Immature natural killer cell (primary cell): ENCODE measurements around the gene SND1. TPM values are rescaled to one million over a fixed set of nuclear protein-coding genes. Genes with fewer than 3 reads are reported as not detected.

ENCODE experiments used
- DNase-seq, 3 donors: peaks; one replicate each; pipeline ENCODE4 v3.0.0; 2022; ENCODE audit warnings: mixed read lengths in 1 of 3
- H3K27ac Mint-ChIP-seq, 6 donors: one replicate each; pipeline ENCODE4 v1.8.0; 2020; ENCODE audit warnings: mixed read lengths in 6 of 6, mild to moderate bottlenecking in 5 of 6, inconsistent platforms in 4 of 6, moderate library complexity in 3 of 6
- H3K27me3 Mint-ChIP-seq, 3 donors: one replicate each; pipeline ENCODE4 v1.8.0; 2020 to 2021; ENCODE audit warnings: low read depth in 3 of 3, mild to moderate bottlenecking in 3 of 3, mixed read lengths in 3 of 3, moderate library complexity in 3 of 3, inconsistent platforms in 1 of 3
- H3K36me3 Mint-ChIP-seq, 3 donors: one replicate each; pipeline ENCODE4 v1.8.0; 2020; ENCODE audit warnings: mixed read lengths in 3 of 3, inconsistent platforms in 2 of 3, mild to moderate bottlenecking in 2 of 3
- H3K4me1 Mint-ChIP-seq, 2 donors: one replicate each; pipeline ENCODE4 v1.8.0; 2020; ENCODE audit warnings: inconsistent platforms in 2 of 2, mild to moderate bottlenecking in 2 of 2, mixed read lengths in 2 of 2, moderate library complexity in 1 of 2
- H3K4me3 Mint-ChIP-seq, 5 donors: one replicate each; pipeline ENCODE4 v1.8.0; 2020; ENCODE audit warnings: mild to moderate bottlenecking in 5 of 5, mixed read lengths in 5 of 5, inconsistent platforms in 3 of 5, moderate library complexity in 3 of 5
- H3K9me3 Mint-ChIP-seq, 6 donors: one replicate each; pipeline ENCODE4 v1.8.0; 2020; ENCODE audit warnings: mild to moderate bottlenecking in 6 of 6, mixed read lengths in 6 of 6, inconsistent platforms in 4 of 6, moderate library complexity in 3 of 6
- polyA plus RNA-seq, 3 donors: library from polyadenylated mRNA; unstranded; fragments of 300-500 nt; fragmentation: Illumina TruSeq; gene quantifications; one replicate each; pipeline ENCODE4 v1.2.3, GENCODE V29; 2021

The SND1 gene
- polyA plus RNA-seq, 3 donors from 2014 or later: 87.8 to 130 (median 116) TPM

GRCh38 chr7:127912901-127913300 is 260.9 kb downstream of the SND1 start:
- DNase-seq: no peak
- H3K4me1 Mint-ChIP-seq: peaks cover 6 to 13% of the 10 kb centered on the region in 2 donors
- H3K27ac Mint-ChIP-seq: no peak overlapping the region
- H3K9me3 Mint-ChIP-seq: no peaks in the 10 kb centered on the region
- peaks cover 0 to 10% (median 4%) of the 10 kb centered on the region in 3 donors for H3K36me3 Mint-ChIP-seq
- peaks cover 0 to 4% (median 0%) of the 10 kb centered on the region in 3 donors for H3K27me3 Mint-ChIP-seq
- H3K4me3 Mint-ChIP-seq: no peak overlapping the region

GRCh38 chr7:127913686-127914085 is 261.7 kb downstream of the SND1 start:
- H3K27ac Mint-ChIP-seq: peak overlapping the region in 1 of 6 donors; percentile 28
- no peak overlapping the region for H3K4me3 Mint-ChIP-seq
- H3K9me3 Mint-ChIP-seq: no peaks in the 10 kb centered on the region
- no peaks in the 10 kb centered on the region for H3K27me3 Mint-ChIP-seq
- no peak for DNase-seq
- H3K4me1 Mint-ChIP-seq: peaks cover under 1 to 5% of the 10 kb centered on the region in 2 donors
- peaks cover 0 to 10% (median 4%) of the 10 kb centered on the region in 3 donors for H3K36me3 Mint-ChIP-seq

GRCh38 chr7:127914693-127915092 is 262.7 kb downstream of the SND1 start:
- no peaks in the 10 kb centered on the region for H3K27me3 Mint-ChIP-seq
- no peaks in the 10 kb centered on the region for H3K9me3 Mint-ChIP-seq
- no peak overlapping the region for H3K4me3 Mint-ChIP-seq
- peaks cover 0 to 4% of the 10 kb centered on the region in 2 donors for H3K4me1 Mint-ChIP-seq
- H3K36me3 Mint-ChIP-seq: peaks cover 0 to 10% (median 4%) of the 10 kb centered on the region in 3 donors
- DNase-seq: no peak
- no peak overlapping the region for H3K27ac Mint-ChIP-seq

GRCh38 chr7:127916735-127917134 is 264.7 kb downstream of the SND1 start:
- Mint-ChIP-seq H3K27ac (no peak overlapping the region), H3K9me3 (no peaks in the 10 kb centered on the region), H3K36me3 (peaks cover 0 to 5% (median 0%) of the 10 kb centered on the region in 3 donors), H3K4me1 (peaks cover 4 to 10% of the 10 kb centered on the region in 2 donors), H3K27me3 (no peaks in the 10 kb centered on the region), H3K4me3 (no peak overlapping the region)
- no peak for DNase-seq

- no peak overlapping the region for H3K4me3 Mint-ChIP-seq
- peaks cover 9 to 22% of the 10 kb centered on the region in 2 donors for H3K4me1 Mint-ChIP-seq
- H3K9me3 Mint-ChIP-seq: no peaks in the 10 kb centered on the region
- no peak for DNase-seq
- H3K27me3 Mint-ChIP-seq: no peaks in the 10 kb centered on the region
- no peak overlapping the region for H3K27ac Mint-ChIP-seq
- H3K36me3 Mint-ChIP-seq: no peaks in the 10 kb centered on the region
These were observed 266.1 kb downstream of the SND1 start for GRCh38 chr7:127918130-127918529.

- Mint-ChIP-seq H3K27me3 (no peaks in the 10 kb centered on the region), H3K4me3 (no peak overlapping the region), H3K36me3 (no peaks in the 10 kb centered on the region), H3K4me1 (peaks cover 18 to 27% of the 10 kb centered on the region in 2 donors), H3K27ac (no peak overlapping the region), H3K9me3 (no peaks in the 10 kb centered on the region)
- DNase-seq: no peak
These were observed 268.9 kb downstream of the SND1 start for GRCh38 chr7:127920787-127921438.

GRCh38 chr7:127922656-127923055 is 270.7 kb downstream of the SND1 start:
- Mint-ChIP-seq H3K4me3 (no peak overlapping the region), H3K9me3 (no peaks in the 10 kb centered on the region), H3K4me1 (peaks cover 21 to 36% of the 10 kb centered on the region in 2 donors), H3K27ac (no peak overlapping the region), H3K27me3 (no peaks in the 10 kb centered on the region), H3K36me3 (no peaks in the 10 kb centered on the region)
- DNase-seq: no peak

- no peak overlapping the region for H3K27ac Mint-ChIP-seq
- no peak overlapping the region for H3K4me3 Mint-ChIP-seq
- H3K9me3 Mint-ChIP-seq: no peaks in the 10 kb centered on the region
- peaks cover 6 to 8% (median 8%) of the 10 kb centered on the region in 3 donors for H3K36me3 Mint-ChIP-seq
- H3K27me3 Mint-ChIP-seq: no peaks in the 10 kb centered on the region
- DNase-seq: no peak
- peaks cover 23 to 32% of the 10 kb centered on the region in 2 donors for H3K4me1 Mint-ChIP-seq
These were observed 272.9 kb downstream of the SND1 start for GRCh38 chr7:127924874-127925273.

- H3K4me3 Mint-ChIP-seq: no peak overlapping the region
- no peak for DNase-seq
- peaks cover 20 to 22% of the 10 kb centered on the region in 2 donors for H3K4me1 Mint-ChIP-seq
- no peaks in the 10 kb centered on the region for H3K9me3 Mint-ChIP-seq
- no peaks in the 10 kb centered on the region for H3K27me3 Mint-ChIP-seq
- no peak overlapping the region for H3K27ac Mint-ChIP-seq
- peaks cover 8 to 25% (median 16%) of the 10 kb centered on the region in 3 donors for H3K36me3 Mint-ChIP-seq
These were observed 275.3 kb downstream of the SND1 start for GRCh38 chr7:127927348-127927696.

GRCh38 chr7:127928222-127928621 is 276.2 kb downstream of the SND1 start:
- DNase-seq: no peak
- Mint-ChIP-seq H3K27me3 (no peaks in the 10 kb centered on the region), H3K4me1 (peaks cover 13 to 14% of the 10 kb centered on the region in 2 donors), H3K4me3 (no peak overlapping the region), H3K36me3 (peaks cover 12 to 26% (median 19%) of the 10 kb centered on the region in 3 donors), H3K27ac (no peak overlapping the region), H3K9me3 (no peaks in the 10 kb centered on the region)

GRCh38 chr7:127928852-127929251 is 276.9 kb downstream of the SND1 start:
- Mint-ChIP-seq H3K36me3 (peaks cover 12 to 26% (median 19%) of the 10 kb centered on the region in 3 donors), H3K27ac (no peak overlapping the region), H3K4me1 (peaks cover 8 to 10% of the 10 kb centered on the region in 2 donors), H3K27me3 (no peaks in the 10 kb centered on the region), H3K4me3 (no peak overlapping the region), H3K9me3 (no peaks in the 10 kb centered on the region)
- DNase-seq: no peak

GRCh38 chr7:127930341-127931328 is 278.6 kb downstream of the SND1 start:
- peak overlapping the region in 1 of 6 donors; percentile 5 for H3K27ac Mint-ChIP-seq
- H3K9me3 Mint-ChIP-seq: no peaks in the 10 kb centered on the region
- peaks cover 6 to 10% of the 10 kb centered on the region in 2 donors for H3K4me1 Mint-ChIP-seq
- no peaks in the 10 kb centered on the region for H3K27me3 Mint-ChIP-seq
- H3K4me3 Mint-ChIP-seq: no peak overlapping the region
- H3K36me3 Mint-ChIP-seq: peaks cover 12 to 26% (median 19%) of the 10 kb centered on the region in 3 donors
- DNase-seq: no peak

- Mint-ChIP-seq H3K4me3 (no peak overlapping the region), H3K4me1 (peaks cover 2 to 10% of the 10 kb centered on the region in 2 donors), H3K9me3 (no peaks in the 10 kb centered on the region), H3K36me3 (peaks cover 12 to 26% (median 23%) of the 10 kb centered on the region in 3 donors), H3K27me3 (no peaks in the 10 kb centered on the region), H3K27ac (no peak overlapping the region)
- no peak for DNase-seq
These were observed 280.1 kb downstream of the SND1 start for GRCh38 chr7:127932076-127932475.

- no peak for DNase-seq
- H3K27me3 Mint-ChIP-seq: no peaks in the 10 kb centered on the region
- H3K9me3 Mint-ChIP-seq: no peaks in the 10 kb centered on the region
- H3K4me1 Mint-ChIP-seq: peaks cover 2 to 5% of the 10 kb centered on the region in 2 donors
- H3K27ac Mint-ChIP-seq: no peak overlapping the region
- no peak overlapping the region for H3K4me3 Mint-ChIP-seq
- peaks cover 12 to 26% (median 23%) of the 10 kb centered on the region in 3 donors for H3K36me3 Mint-ChIP-seq
These were observed 280.5 kb downstream of the SND1 start for GRCh38 chr7:127932496-127932895.
